IPS-18a (cell line): ENCODE results near the gene GATC.

ENCODE experiments used
- H3K27ac ChIP-seq: one replicate; pipeline ENCODE4 v1.5.1; 2013; ENCODE audit warnings: low read length
- H3K27me3 ChIP-seq: one replicate; pipeline ENCODE4 v1.6.1; 2013; ENCODE audit warnings: mild to moderate bottlenecking, low read length; ENCODE audit not compliant: control insufficient read depth, insufficient read depth
- H3K36me3 ChIP-seq: one replicate; pipeline ENCODE4 v1.6.1; 2013; ENCODE audit warnings: low read depth, low read length; ENCODE audit not compliant: control insufficient read depth
- H3K4me1 ChIP-seq: one replicate; pipeline ENCODE4 v1.6.1; 2013; ENCODE audit warnings: low read depth, low read length; ENCODE audit not compliant: control insufficient read depth
- H3K4me3 ChIP-seq: one replicate; pipeline ENCODE4 v1.5.1; 2013; ENCODE audit warnings: low read length
- H3K9ac ChIP-seq: one replicate; pipeline ENCODE4 v1.6.1; 2013; ENCODE audit warnings: mild to moderate bottlenecking, low read length, moderate library complexity
- H3K9me3 ChIP-seq: one replicate; pipeline ENCODE4 v1.6.1; 2013; ENCODE audit warnings: low read depth, low read length; ENCODE audit not compliant: control insufficient read depth

The GATC gene

DNA sequence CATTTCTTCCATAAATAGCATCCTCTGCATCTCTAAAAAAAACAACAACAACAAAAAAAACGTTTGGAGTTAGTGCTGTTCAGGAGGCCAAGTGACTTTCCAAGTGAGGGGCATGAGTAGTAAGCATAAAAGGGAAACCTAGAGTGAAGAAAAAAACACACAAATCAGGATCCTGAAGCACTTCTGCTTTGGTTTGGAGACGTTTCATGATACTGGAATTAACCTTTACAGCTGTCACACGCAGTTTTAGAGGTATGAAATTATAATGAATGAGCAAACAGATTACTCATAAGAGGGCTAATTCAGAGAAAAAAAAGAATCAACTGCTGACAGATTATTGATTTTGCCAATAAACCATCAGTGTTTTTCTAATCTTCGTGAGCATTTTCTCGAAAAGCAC, 19.5 kb downstream of the GATC start:
- Histone ChIP-seq H3K27ac (no peak overlapping the region), H3K9me3 (no peaks in the 10 kb centered on the region), H3K4me3 (no peak overlapping the region), H3K4me1 (no peaks in the 10 kb centered on the region), H3K36me3 (peaks cover 55% of the 10 kb centered on the region), H3K9ac (no peak overlapping the region), H3K27me3 (no peaks in the 10 kb centered on the region)

DNA sequence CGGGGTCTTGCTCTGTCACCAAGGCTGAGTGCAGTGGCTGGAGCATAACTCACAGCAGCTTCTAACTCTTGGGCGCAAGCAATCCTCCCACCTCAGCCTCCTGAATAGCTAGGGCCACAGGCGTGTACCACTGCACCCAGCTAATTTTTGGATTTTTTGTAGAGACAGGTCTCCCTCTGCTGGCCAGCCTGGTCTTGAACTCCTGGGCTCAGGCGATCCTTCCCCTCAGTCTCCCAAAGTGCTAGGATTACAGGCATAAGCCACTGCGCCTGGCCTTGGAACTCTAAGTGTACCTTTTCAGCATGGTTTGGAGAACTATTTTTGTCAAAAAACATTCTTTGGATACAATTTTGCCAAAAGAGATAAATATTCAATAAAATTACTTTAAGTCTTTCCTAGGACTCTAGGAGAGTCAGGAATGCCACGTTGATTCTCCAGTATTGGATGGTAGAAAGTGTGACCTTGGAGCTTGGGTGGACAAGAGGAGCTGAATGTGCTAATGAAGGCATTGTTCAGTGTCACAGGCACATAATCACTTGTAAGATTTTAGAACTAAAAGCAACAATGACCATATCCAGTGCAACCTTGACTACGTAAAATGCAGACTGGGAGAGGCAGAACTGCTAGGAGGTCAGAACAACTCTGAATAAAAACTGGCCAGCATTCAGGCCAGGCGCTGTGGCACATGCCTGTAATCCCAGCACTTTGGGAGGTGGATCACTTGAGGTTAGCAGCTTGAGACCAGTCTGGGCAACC, 20.5 kb downstream of the GATC start:
- H3K27ac ChIP-seq = no peak overlapping the region
- H3K27me3 ChIP-seq = no peaks in the 10 kb centered on the region
- H3K4me1 ChIP-seq = no peaks in the 10 kb centered on the region
- no peak overlapping the region for H3K4me3 ChIP-seq
- H3K36me3 ChIP-seq = peaks cover 47% of the 10 kb centered on the region
- H3K9ac ChIP-seq = no peak overlapping the region
- H3K9me3 ChIP-seq = no peaks in the 10 kb centered on the region

DNA sequence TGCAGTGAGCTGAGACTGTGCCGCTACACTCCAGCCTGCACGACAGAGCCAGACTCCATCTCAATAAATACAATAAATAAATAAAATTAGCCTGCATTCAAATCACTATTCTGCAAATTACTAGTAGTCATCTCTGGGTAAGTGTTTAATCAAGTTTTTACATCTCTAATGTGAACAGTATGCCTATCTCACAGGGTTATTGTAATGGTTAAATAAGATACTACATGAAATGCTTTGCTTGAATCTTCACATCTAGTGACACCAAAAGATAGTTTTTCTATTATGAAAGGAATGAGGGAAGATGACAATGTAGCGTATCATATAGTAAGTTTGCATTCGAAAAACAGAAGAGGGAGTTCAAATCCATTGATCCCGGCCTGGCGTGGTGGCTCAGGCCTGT, 21.2 kb downstream of the GATC start:
- Histone ChIP-seq H3K9me3 (no peaks in the 10 kb centered on the region), H3K4me1 (no peaks in the 10 kb centered on the region), H3K27me3 (no peaks in the 10 kb centered on the region), H3K36me3 (peaks cover 41% of the 10 kb centered on the region), H3K9ac (no peak overlapping the region), H3K27ac (no peak overlapping the region), H3K4me3 (no peak overlapping the region)

DNA sequence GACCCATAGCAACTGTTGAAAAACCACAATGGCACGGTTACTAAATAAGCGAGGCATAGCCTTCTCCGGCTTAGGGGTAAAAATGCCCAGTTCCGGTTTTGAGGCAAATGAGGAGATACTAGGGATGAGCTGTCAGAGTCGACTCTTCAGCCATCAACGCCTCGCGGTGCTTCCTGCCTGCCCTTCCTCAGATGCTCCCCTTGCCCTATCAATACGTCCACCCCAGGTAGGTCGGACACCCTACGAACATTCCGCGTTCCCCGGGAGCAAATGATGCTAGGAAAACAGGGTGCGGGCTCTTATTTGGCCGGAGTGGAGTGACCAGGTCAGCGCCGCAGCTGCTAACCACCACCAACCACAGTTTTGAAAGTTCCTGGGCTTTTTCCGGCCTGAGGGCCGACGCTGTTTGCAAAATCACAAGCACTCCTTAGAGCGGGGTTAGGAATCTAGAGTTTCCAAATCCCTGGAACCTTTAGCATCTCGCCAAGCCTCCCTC, 22.1 kb downstream of the GATC start:
- Histone ChIP-seq H3K27ac (no peak overlapping the region), H3K9ac (peak overlapping the region; percentile 75), H3K9me3 (no peaks in the 10 kb centered on the region), H3K4me1 (no peaks in the 10 kb centered on the region), H3K36me3 (peaks cover 33% of the 10 kb centered on the region), H3K27me3 (no peaks in the 10 kb centered on the region), H3K4me3 (peak overlapping the region; percentile 94)

DNA sequence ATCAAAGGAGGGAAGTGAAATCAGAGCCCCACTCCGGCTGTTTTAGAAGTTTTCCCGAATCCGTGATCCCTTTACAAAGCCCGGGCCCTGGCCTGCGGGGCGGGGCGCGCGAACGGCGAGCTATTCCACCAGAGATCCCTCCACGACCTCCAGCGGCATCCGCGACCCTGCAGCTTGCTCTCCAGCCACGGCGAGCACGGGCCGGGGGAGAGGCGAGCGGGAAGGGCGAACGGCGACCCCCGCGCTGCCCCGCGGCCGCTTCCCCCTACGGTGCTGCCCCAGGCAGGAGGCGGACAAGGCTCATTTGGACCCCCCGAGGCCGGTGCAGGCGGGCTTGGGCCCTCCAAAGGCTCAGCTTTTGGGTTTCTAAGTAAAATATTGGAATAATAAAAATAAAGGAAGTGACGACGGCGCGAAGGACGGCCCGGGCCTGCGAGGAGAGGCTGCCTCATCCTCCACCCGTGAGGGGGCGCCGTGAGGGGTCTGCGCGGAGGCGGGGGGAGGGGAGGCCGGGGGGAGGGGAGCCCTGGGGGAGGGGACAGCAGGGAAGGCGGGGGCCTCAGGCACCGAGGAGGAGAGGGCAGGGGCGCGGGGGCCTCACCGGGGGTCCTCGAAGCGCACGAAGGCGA, 22.7 kb downstream of the GATC start:
- Histone ChIP-seq H3K4me3 (peak overlapping the region; percentile 94), H3K4me1 (no peaks in the 10 kb centered on the region), H3K27me3 (no peaks in the 10 kb centered on the region), H3K36me3 (peaks cover 27% of the 10 kb centered on the region), H3K9me3 (no peaks in the 10 kb centered on the region), H3K9ac (peak overlapping the region; percentile 75), H3K27ac (peak overlapping the region; percentile 54)

DNA sequence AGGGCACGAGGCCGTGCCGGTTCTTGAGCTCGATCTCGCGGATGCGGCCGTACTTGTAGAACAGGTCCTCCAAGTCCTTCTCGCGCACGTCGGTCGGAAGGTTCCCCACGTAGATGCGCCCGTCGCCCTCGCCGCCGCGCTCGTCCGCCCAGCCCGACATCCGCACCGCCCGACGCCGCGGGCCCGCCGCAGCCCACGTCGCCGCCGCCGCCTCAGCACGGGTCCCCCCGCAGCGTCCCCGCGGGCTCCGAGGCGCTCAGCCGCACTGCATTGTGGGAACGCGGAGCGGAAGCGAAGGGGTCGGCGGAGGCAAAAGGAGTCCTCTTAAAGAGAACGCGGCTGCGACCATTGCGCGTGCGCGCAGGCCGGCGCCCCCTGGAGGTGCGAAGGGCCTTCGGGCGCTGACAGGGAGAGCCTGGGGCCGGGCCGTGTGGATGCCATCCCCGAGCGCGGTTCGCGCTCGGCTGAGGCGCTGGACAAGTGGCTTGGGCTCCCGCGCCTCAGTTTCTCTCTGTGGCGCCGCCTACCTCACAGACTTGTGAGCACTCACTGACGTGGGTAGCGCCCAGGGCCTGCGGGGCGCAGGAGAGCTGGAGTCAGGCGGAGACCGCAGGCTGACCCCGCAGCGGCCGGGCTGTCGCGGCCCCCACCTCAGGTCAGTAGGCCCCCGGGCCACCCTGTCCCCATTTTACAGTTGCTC, 23.4 kb downstream of the GATC start, which contains the start of gene SRSF9:
Gene SRSF9, minus strand, starts transcription at position 299 of the 700 bp plus-strand sequence. Its CDS starts 139 bp downstream, at position 160.
- H3K9me3 ChIP-seq = no peaks in the 10 kb centered on the region
- H3K27ac ChIP-seq = peak within 1 kb of the TSS; percentile 54
- H3K4me1 ChIP-seq = no peaks in the 10 kb centered on the region
- H3K4me3 ChIP-seq = peak within 1 kb of the TSS; percentile 94
- H3K9ac ChIP-seq = peak within 1 kb of the TSS; percentile 75
- peaks cover 20% of the 10 kb centered on the region for H3K36me3 ChIP-seq
- H3K27me3 ChIP-seq = no peaks in the 10 kb centered on the region

DNA sequence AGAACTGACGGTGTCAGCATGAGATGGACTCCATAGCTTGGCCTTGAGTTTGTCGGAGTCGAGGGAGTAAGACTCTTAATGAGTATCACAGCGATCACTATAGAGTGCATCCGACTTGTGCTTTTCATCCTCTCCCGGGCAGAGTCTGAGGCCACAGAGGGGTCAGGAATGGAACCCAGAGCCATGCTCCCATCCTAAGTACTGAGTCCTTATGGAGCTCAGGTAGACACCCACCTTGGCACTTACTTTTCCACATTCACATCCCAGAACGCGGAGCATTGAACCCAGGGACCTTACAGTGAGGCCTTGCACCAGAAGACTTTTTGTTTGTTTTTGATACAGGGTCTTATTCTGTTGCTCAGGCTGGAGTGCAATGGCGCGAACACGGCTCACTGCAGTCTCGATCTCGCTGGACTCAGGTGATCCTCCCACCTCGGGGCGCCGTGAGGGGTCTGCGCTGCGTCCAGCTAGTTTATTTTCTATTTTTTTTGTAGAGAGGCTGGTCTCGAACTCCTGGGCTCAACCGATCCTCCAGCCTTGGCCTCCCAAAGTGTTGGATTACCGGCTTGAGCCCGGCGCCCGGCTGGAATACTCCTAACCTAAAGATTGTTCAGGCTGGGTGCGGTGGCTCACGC, 24.0 kb downstream of the GATC start:
- Histone ChIP-seq H3K9ac (peak overlapping the region; percentile 75), H3K9me3 (no peaks in the 10 kb centered on the region), H3K4me3 (peak overlapping the region; percentile 69), H3K27ac (no peak overlapping the region), H3K27me3 (no peaks in the 10 kb centered on the region), H3K36me3 (peaks cover 14% of the 10 kb centered on the region), H3K4me1 (no peaks in the 10 kb centered on the region)

DNA sequence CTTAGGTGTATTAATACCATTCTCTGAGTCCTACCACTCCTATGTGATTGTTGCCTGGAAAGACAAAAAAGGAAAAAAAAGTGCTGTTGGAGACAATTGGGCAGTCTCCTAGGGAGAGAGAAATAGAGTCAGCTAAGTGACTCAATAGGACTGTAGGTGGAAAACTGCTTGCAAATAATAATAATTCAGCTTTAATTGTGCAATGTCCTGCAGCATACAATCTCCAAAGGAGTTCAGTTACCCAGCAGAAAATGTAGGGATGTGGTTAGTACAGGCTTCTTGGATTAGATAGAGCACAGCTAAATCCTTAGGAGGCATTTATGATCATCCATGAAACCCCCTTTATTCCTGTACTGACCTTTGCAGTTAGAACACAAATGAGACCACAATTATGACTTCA, 26.3 kb downstream of the GATC start:
- peaks cover 3% of the 10 kb centered on the region for H3K36me3 ChIP-seq
- H3K9me3 ChIP-seq = no peaks in the 10 kb centered on the region
- no peak overlapping the region for H3K4me3 ChIP-seq
- no peaks in the 10 kb centered on the region for H3K4me1 ChIP-seq
- H3K9ac ChIP-seq = no peak overlapping the region
- H3K27me3 ChIP-seq = no peaks in the 10 kb centered on the region
- no peak overlapping the region for H3K27ac ChIP-seq

DNA sequence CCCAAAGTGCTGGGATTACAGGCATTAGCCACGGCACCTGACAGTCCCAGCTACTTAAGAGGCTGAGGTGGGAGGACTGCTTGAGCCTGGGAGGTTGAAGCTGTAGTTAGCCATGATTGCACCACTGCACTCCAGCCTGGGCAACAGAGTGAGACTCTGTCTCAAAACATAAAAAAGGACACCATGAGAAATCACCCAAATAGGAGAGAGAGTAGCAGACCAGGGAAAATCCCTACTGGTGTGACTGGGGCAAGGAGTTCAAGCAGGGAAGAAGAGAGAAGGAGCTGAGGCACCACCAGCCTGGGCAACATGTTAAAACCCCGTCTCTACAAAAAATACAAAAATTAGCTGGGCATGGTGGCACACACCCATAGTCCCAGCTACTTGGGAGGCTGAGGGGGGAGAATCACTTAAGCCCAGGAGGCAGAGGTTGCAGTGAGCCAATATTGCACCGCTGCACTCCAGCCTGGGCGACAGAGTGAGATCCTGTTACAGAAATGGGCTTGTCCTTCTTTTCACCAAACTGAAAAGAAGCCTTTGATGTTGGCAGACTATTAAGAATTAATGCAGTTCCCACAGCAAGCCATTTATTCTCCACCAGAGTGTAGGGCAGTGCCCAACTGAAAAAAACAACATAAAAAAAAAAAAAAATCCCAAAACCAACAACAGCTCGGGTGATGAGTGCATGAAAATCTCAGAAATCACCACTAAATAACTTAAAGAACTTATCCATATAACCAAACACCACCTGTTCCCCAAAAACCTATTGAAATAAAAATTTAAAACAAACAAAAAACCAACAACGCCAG, 27.8 kb downstream of the GATC start:
- H3K27ac ChIP-seq = no peak overlapping the region
- H3K27me3 ChIP-seq = no peaks in the 10 kb centered on the region
- no peaks in the 10 kb centered on the region for H3K4me1 ChIP-seq
- no peak overlapping the region for H3K4me3 ChIP-seq
- no peak overlapping the region for H3K9ac ChIP-seq
- no peaks in the 10 kb centered on the region for H3K36me3 ChIP-seq
- H3K9me3 ChIP-seq = no peaks in the 10 kb centered on the region

DNA sequence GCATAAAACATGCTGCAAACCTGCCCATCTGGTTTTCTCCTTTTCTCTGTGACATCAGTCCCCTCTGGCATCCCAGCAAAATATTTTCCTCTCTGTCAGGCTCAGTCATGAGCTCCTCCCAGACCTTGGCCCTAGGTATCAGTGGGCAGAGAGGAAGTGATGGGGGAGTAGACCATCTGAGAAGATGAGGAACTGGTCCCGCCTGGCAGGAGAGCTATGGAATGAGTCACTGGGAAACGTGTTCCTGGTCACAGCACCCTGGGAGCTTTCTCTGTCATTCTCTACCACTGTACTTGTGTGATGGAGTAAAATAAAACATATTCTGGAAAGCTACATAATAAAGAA, 28.3 kb downstream of the GATC start:
- Histone ChIP-seq H3K36me3 (no peaks in the 10 kb centered on the region), H3K9me3 (no peaks in the 10 kb centered on the region), H3K9ac (no peak overlapping the region), H3K4me3 (no peak overlapping the region), H3K27ac (no peak overlapping the region), H3K4me1 (no peaks in the 10 kb centered on the region), H3K27me3 (no peaks in the 10 kb centered on the region)

DNA sequence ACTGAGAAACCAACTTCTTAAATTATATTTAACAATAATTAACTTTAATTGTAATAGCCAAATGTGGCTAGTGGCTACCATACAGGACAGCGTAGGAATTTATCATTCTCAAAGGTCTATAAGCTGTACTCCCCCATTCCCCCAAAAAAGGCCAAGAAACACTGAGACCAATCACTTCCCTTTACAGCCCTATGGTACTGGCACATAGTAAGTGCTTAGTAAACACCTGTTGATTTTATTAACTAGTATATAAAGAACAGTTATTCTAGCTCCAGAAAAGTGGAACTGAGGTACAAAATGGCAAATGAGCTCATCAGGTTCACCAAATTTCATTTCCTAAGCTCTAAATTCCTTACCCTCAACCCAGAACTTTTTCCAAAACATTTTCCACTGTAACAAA, 29.4 kb downstream of the GATC start:
- H3K36me3 ChIP-seq = no peaks in the 10 kb centered on the region
- H3K27ac ChIP-seq = no peak overlapping the region
- H3K4me1 ChIP-seq = no peaks in the 10 kb centered on the region
- no peak overlapping the region for H3K9ac ChIP-seq
- H3K4me3 ChIP-seq = no peak overlapping the region
- no peaks in the 10 kb centered on the region for H3K27me3 ChIP-seq
- H3K9me3 ChIP-seq = no peaks in the 10 kb centered on the region
